Urinary bladder (tissue), 4 donors: ENCODE data around the gene ITGB5. TPM values are rescaled to one million over a fixed set of nuclear protein-coding genes. Genes with fewer than 3 reads are reported as not detected.
"Not testable (repeated sequence)": the region's sequence is repeated elsewhere in the genome, so short reads cannot be mapped to it uniquely, and the experiment has no call there.

Experiments used
- DNase-seq: peaks from one replicate; pipeline ENCODE4 v3.0.0-alpha.2; 2015; ENCODE audit errors: extremely low spot score
- H3K27ac ChIP-seq: one replicate; pipeline ENCODE4 v1.5.1; 2013; ENCODE audit warnings: low read depth, mild to moderate bottlenecking, moderate library complexity
- H3K36me3 ChIP-seq: one replicate; pipeline ENCODE4 v1.6.1; 2013; ENCODE audit warnings: mild to moderate bottlenecking, moderate library complexity; ENCODE audit not compliant: insufficient read depth
- H3K4me1 ChIP-seq: one replicate; pipeline ENCODE4 v1.6.1; 2013; ENCODE audit warnings: mild to moderate bottlenecking, moderate library complexity; ENCODE audit not compliant: insufficient read depth
- H3K4me3 ChIP-seq: one replicate; pipeline ENCODE4 v1.5.1; 2013; ENCODE audit warnings: low read depth, low read length
- WGBS: extraction: QIAGEN DNeasy Blood & Tissue Kit; methylation state at CpG from one replicate; pipeline ENCODE4 v1.1.7; 2013; 5-methylcytosine and 5-hydroxymethylcytosine counted together
- polyA plus RNA-seq: library from polyadenylated mRNA; stranded (reverse); fragments of 200-250 nt; gene quantifications from one replicate; pipeline ENCODE4 v1.2.3, GENCODE V29; 2013
- total RNA-seq: library from RNA; depleted of rRNA; stranded (reverse); fragments of >200 nt; gene quantifications from one replicate; pipeline ENCODE4 v1.2.3, GENCODE V29; 2014
- donor health status: healthy with polysubstance abuse.
- donor health status: healthy.

Gene ITGB5
- total and polyA plus RNA-seq, 2 donors = 32.9 to 77.2 TPM

DNA sequence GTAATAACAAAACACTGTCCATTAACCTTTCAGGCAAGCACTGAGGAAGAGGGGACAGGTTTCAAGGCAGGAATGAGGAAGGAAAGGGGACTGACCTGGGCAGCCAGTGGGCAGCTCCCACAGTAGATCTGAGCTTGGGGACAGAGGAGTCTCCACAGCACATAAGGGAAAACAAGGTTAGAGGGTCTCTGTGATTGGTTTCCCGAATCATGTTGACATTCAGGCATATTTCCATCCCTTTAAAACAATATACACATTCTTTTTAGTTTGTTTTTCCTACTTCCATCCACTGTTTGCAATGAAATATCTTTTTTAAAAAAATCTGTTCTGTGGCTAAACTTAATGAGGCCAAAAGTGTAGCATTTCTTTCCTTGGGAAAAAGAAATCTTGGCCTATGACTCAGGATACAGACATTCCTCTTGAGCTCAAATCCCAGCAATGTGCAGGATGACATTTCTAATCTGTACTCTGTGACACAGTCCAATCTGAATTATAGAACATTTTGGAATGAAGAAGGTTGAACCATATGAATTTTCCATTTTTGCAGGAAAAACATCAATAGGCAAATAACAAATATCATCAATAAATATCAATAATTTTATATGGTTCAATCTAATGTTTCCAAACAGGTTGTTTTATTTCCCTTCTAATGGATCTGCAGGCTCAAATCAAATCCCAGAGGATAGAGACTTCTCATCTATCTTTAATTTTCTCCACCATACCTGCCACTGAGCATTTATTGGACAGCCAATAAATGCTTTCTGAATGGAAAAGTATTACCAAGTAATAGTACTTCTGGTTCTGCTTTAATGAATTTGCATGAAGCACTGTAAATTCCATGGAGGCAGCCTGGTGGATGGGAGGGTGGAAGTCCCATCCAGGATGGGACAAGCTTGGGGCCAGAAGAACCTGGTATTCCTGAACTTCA lies 54.1 kb downstream of the ITGB5 start:
- no peaks in the 10 kb centered on the region for H3K36me3 ChIP-seq
- no peak overlapping the region for H3K27ac ChIP-seq
- 65% methylated on average over 1 of the region's 1 CpG for WGBS
- peaks cover 1% of the 10 kb centered on the region for H3K4me1 ChIP-seq
- no peak for DNase-seq
- no peak overlapping the region for H3K4me3 ChIP-seq

GRCh38 chr3:124831628-124832199 lies 55.5 kb downstream of the ITGB5 start:
- no peak overlapping the region for H3K4me3 ChIP-seq
- 94% methylated on average over 4 of the region's 4 CpGs for WGBS
- H3K36me3 ChIP-seq = no peaks in the 10 kb centered on the region
- H3K27ac ChIP-seq = no peak overlapping the region
- no peaks in the 10 kb centered on the region for H3K4me1 ChIP-seq
- no peak for DNase-seq

- Histone ChIP-seq H3K36me3 (no peaks in the 10 kb centered on the region), H3K4me1 (no peaks in the 10 kb centered on the region), H3K4me3 (no peak overlapping the region), H3K27ac (no peak overlapping the region)
- no peak for DNase-seq
- WGBS = 77% methylated on average over 6 of the region's 6 CpGs
These were observed 57.2 kb downstream of the ITGB5 start for GRCh38 chr3:124829819-124830554.

GRCh38 chr3:124829178-124829818 lies 57.9 kb downstream of the ITGB5 start:
- WGBS = 84% methylated on average over 15 of the region's 15 CpGs
- no peaks in the 10 kb centered on the region for H3K4me1 ChIP-seq
- no peak for DNase-seq
- H3K27ac ChIP-seq = no peak overlapping the region
- no peaks in the 10 kb centered on the region for H3K36me3 ChIP-seq
- no peak overlapping the region for H3K4me3 ChIP-seq

DNA sequence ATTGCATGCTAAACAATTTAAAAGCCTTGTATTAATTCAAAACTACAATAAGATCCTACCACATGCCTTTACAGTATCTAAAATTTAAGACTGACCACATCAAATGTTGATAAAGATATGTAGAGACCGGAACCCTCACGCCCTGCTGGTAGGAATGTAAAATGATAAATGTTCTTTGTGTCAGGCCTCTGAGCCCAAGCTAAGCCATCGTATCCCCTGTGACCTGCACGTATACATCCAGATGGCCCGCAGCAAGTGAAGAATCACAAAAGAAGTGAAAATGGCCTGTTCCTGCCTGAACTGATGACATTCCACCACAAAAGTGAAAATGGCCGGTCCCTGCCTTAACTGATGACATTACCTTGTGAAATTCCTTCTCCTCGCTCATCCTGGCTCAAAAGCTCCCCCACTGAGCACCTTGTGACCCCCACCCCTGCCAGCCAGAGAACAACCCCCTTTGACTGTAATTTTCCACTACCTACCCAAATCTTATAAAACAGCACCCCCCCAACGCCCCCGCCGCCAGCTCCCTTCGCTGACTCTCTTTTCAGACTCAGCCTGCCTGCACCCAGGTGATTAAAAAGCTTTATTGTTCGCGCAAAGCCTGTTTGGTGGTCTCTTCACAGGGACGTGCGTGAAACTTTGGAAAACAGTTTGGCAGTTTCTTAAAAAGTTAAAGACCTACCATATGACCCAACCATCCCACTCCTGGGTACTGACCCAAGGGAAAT lies 59.5 kb downstream of the ITGB5 start:
- H3K4me1 ChIP-seq, DNase-seq, H3K36me3 ChIP-seq, H3K27ac ChIP-seq, H3K4me3 ChIP-seq: not testable (repeated sequence)
- 79% methylated on average over 15 of the region's 15 CpGs for WGBS

GRCh38 chr3:124826703-124827102 lies 60.5 kb downstream of the ITGB5 start:
- DNase-seq = no peak
- Histone ChIP-seq H3K4me1 (no peaks in the 10 kb centered on the region), H3K4me3 (no peak overlapping the region), H3K36me3 (no peaks in the 10 kb centered on the region), H3K27ac (no peak overlapping the region)
- 10% methylated on average over 3 of the region's 3 CpGs for WGBS

GRCh38 chr3:124824286-124824915 lies 62.8 kb downstream of the ITGB5 start:
- H3K27ac ChIP-seq = no peak overlapping the region
- no peak for DNase-seq
- no peaks in the 10 kb centered on the region for H3K36me3 ChIP-seq
- H3K4me3 ChIP-seq = no peak overlapping the region
- WGBS = 88% methylated on average over 4 of the region's 4 CpGs
- H3K4me1 ChIP-seq = no peaks in the 10 kb centered on the region

DNA sequence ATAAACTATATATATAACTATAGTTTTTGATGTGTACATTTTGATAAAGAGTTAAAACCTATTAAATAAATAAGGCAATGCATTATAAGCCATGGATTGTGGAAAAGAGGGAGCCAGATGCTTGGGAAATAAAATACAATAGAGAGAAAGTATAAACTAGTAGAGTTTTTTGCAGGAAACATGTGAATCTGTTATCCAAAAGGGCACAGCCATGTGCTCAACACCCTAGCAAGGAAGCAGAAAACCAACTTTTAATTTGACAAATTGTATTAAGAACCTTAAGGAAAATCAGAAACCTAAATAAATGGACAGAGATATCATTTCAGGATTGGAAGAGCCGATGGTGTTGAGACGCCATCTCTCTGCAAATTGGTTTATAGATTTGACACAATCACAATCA lies 63.5 kb downstream of the ITGB5 start:
- no peak overlapping the region for H3K4me3 ChIP-seq
- no peaks in the 10 kb centered on the region for H3K4me1 ChIP-seq
- 97% methylated on average over 2 of the region's 2 CpGs for WGBS
- H3K36me3 ChIP-seq = no peaks in the 10 kb centered on the region
- no peak overlapping the region for H3K27ac ChIP-seq
- no peak for DNase-seq

GRCh38 chr3:124823206-124823605 lies 64.0 kb downstream of the ITGB5 start:
- H3K4me3 ChIP-seq = no peak overlapping the region
- no peaks in the 10 kb centered on the region for H3K36me3 ChIP-seq
- no peak for DNase-seq
- no peaks in the 10 kb centered on the region for H3K4me1 ChIP-seq
- H3K27ac ChIP-seq = no peak overlapping the region
- 93% methylated on average over 1 of the region's 1 CpG for WGBS

GRCh38 chr3:124821356-124821755 lies 65.8 kb downstream of the ITGB5 start:
- Histone ChIP-seq H3K36me3 (no peaks in the 10 kb centered on the region), H3K4me1 (no peaks in the 10 kb centered on the region), H3K4me3 (no peak overlapping the region), H3K27ac (no peak overlapping the region)
- DNase-seq = no peak
- WGBS = 98% methylated on average over 6 of the region's 6 CpGs

GRCh38 chr3:124818398-124819091 lies 68.6 kb downstream of the ITGB5 start:
- 44% methylated on average over 9 of the region's 9 CpGs for WGBS
- Histone ChIP-seq H3K4me1 (no peaks in the 10 kb centered on the region), H3K4me3 (no peak overlapping the region), H3K36me3 (no peaks in the 10 kb centered on the region), H3K27ac (no peak overlapping the region)
- no peak for DNase-seq

DNA sequence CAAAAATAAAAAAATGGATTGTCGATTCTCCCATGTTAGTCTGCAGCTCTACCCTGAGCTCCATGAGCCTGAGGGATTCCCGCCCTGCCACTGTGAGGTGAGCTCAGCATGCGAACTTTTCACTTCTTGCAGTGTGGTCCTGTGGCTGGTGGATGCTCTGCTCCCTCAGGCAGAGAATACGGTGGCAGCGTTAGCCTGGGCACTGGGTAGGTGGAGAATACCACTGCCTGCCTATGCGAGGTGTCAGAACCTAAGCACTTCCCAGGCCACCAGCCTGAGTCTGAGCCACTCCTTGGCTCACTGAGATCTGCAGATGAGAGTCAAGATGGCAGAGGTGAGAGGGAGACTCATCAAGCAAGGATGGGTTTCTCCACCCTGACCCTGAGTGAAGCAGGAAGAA lies 70.1 kb downstream of the ITGB5 start:
- H3K36me3 ChIP-seq = no peaks in the 10 kb centered on the region
- no peak overlapping the region for H3K4me3 ChIP-seq
- H3K4me1 ChIP-seq = no peaks in the 10 kb centered on the region
- H3K27ac ChIP-seq = no peak overlapping the region
- DNase-seq = no peak
- WGBS = 97% methylated on average over 6 of the region's 6 CpGs
